ENCODE data around the gene SNUPN.

- TF ChIP-seq CTCF (IDR thresholded peaks at IDR 0.05), result no peak
- TF ChIP-seq POLR2A (IDR thresholded peaks at IDR 0.05), result no peak
Measured at GRCh38 chr15:75584121-75584520, 41.4 kb downstream of the SNUPN start.

Measured in body of pancreas (tissue), 4 donors.